ENCODE measurements around the gene GASK1A.

Gene GASK1A

DNA sequence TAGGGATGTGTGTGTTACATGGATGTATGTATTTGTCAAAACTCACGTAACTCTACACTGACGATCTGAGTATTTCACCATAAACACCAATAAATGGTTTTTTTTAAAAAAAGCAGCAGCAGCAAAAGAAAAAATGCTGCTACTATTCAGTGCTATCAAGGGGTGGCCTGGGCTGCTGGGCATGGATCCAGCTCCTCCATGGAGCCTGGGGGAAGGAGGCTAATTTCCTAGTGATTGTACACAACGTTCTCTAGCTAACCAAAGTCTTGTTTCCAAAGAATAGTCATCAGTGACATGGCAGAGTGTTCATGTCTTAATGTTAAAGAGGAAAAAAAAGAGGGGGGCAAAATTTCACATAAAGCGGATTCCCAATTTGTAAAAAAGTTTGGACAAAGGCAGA is 97.7 kb downstream of the GASK1A start:
- Mint-ChIP-seq H3K36me3 (ENCODE audit: low read depth) (peaks cover 41% of the 10 kb centered on the region), H3K9me3 (peaks cover 2% of the 10 kb centered on the region), H3K4me1 (no peaks in the 10 kb centered on the region), H3K4me3 (no peak overlapping the region), H3K27ac (no peak overlapping the region), H3K27me3 (ENCODE audit: low read depth) (peaks cover 4% of the 10 kb centered on the region)
- TF ChIP-seq, protein P1, sequence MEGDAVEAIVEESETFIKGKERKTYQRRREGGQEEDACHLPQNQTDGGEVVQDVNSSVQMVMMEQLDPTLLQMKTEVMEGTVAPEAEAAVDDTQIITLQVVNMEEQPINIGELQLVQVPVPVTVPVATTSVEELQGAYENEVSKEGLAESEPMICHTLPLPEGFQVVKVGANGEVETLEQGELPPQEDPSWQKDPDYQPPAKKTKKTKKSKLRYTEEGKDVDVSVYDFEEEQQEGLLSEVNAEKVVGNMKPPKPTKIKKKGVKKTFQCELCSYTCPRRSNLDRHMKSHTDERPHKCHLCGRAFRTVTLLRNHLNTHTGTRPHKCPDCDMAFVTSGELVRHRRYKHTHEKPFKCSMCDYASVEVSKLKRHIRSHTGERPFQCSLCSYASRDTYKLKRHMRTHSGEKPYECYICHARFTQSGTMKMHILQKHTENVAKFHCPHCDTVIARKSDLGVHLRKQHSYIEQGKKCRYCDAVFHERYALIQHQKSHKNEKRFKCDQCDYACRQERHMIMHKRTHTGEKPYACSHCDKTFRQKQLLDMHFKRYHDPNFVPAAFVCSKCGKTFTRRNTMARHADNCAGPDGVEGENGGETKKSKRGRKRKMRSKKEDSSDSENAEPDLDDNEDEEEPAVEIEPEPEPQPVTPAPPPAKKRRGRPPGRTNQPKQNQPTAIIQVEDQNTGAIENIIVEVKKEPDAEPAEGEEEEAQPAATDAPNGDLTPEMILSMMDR (IDR thresholded peaks at IDR 0.05; ENCODE audit: unreplicated experiment in 3 of 3), result no peak

DNA sequence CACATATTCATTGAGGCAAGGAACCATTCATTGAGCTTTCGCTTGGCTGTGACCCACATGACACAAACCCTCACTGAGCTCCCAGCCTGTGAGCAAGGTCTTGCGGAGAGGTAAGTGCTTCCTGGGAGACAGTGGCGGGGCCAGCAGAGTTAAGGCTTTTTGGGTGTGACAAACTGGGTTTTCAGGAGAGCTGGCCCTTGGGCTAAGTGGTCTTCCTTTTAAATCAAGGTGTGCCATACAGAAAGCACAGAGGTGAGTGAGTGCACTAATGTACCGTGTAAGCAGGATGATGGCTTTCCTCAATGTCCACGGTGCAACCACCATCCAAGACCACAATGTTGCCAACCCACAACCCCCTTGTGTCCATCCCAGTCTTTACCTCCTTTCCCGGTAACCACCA is 98.2 kb downstream of the GASK1A start:
- TF ChIP-seq, protein P1 (IDR thresholded peaks at IDR 0.05; ENCODE audit: unreplicated experiment in 3 of 3), result no peak
- Mint-ChIP-seq H3K4me1 (no peaks in the 10 kb centered on the region), H3K27ac (no peak overlapping the region), H3K36me3 (ENCODE audit: low read depth) (peaks cover 41% of the 10 kb centered on the region), H3K4me3 (no peak overlapping the region), H3K9me3 (peaks cover 2% of the 10 kb centered on the region), H3K27me3 (ENCODE audit: low read depth) (peaks cover 4% of the 10 kb centered on the region)

DNA sequence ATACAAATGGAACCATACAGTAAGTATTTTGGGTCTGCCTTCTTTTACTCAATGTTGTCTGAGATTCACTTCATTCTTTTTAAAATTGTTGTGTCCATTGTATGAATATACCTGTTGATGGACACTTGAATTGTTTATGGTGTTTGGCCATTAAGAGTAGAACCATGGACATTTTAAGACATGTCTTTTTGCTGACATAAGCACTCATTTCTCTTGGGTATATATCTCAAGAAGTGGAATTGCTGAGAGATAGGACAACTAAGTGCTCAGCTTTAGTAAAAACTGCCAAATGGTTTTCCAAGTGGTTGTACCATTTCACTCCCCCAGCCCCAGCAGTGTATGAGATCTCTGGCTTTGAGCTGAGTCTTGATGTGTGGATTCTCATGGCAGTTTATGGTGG is 98.6 kb downstream of the GASK1A start:
- peaks cover 2% of the 10 kb centered on the region for H3K9me3 Mint-ChIP-seq
- TF ChIP-seq, protein P1 (IDR thresholded peaks at IDR 0.05; ENCODE audit: unreplicated experiment in 3 of 3), result no peak
- H3K4me3 Mint-ChIP-seq, result no peak overlapping the region
- H3K27ac Mint-ChIP-seq, result no peak overlapping the region
- peaks cover 4% of the 10 kb centered on the region for H3K27me3 Mint-ChIP-seq (ENCODE audit: low read depth)
- H3K4me1 Mint-ChIP-seq, result no peaks in the 10 kb centered on the region
- H3K36me3 Mint-ChIP-seq (ENCODE audit: low read depth), result peaks cover 44% of the 10 kb centered on the region

DNA sequence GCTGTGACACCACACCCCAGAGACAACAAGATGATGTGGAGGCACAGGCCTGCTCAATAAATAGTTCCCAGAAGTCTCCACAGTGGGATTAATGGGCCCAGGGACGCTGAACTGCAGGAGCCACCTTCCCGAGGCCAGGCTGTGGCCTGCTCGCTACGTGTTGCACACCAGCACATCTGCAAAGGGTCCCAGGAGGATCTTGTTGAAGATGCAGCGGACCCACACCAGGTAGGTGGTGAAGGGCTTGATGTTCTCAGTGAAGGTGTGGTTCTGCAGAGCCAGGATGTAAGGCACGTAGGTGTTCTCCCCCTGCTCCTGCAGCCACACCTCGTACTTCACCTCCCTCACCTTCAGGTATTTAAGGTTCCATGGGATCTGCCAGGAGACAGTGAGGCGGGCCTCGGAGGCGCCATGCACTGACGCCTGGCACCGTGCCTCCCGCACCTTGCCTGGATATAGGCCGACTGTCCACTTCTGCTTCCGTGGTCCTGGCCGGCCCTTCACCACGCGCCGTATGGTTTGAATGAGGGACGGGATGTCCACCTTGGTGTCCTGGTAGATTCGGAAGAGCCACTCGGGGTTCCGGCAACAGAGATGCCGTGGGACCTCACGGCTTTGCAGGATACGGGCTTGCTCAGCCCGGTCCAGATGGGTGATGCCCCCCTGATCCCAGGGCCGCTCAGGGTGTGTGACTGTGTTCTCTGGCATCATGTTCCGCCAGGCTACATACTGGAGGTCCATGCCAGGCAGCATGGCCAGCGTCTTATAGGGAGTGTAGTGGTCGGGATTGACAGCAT is 100.6 kb downstream of the GASK1A start:
- TF ChIP-seq, protein P1 (IDR thresholded peaks at IDR 0.05; ENCODE audit: unreplicated experiment in 3 of 3), result no peak
- Mint-ChIP-seq H3K4me1 (no peaks in the 10 kb centered on the region), H3K27ac (no peak overlapping the region), H3K4me3 (no peak overlapping the region), H3K27me3 (ENCODE audit: low read depth) (peaks cover under 1% of the 10 kb centered on the region), H3K9me3 (peaks cover 2% of the 10 kb centered on the region), H3K36me3 (ENCODE audit: low read depth) (peaks cover 55% of the 10 kb centered on the region)

DNA sequence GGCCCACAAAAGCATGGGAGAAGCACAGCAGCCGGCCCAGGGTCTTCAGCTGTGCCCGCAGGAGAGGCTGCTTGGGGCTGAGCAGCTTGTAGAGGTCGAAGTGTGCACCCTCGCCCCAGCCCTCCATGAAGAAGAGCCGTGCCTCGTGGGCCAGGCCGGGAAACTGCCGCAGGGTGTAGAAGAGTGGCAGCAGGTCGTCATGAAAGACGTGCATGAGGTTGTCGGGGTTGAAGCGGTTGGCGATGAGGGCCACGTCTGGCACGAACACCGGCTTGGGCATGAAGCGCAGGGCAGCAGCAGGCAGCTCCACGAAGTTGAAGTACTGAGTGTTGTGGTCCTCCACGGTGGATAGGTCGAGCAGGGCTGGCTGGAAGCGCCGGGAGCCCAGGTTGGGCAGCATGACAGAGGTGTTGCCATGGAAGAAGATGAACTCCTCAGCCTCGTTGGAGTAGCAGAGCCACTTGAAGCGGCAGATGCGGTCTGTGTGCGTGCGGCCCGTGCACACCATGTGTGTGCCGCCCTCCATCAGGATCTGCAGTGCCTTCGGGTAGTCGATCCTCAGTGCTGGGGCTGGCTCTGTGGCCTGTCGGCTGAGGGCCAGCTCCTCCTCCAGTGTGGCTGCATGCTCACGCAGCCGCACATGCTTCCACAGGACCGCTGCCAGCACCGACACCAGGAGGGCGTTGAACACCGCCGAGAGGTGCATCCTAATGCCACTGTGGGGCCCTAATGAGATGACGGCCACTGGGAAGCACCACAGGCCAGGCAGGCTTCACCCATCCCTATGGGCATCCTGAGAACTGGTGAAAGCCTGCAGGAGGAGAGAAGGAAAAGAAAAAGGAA is 101.8 kb downstream of the GASK1A start:
- H3K27me3 Mint-ChIP-seq (ENCODE audit: low read depth), result no peaks in the 10 kb centered on the region
- H3K4me3 Mint-ChIP-seq, result no peak overlapping the region
- H3K27ac Mint-ChIP-seq, result no peak overlapping the region
- H3K9me3 Mint-ChIP-seq, result peaks cover 2% of the 10 kb centered on the region
- no peaks in the 10 kb centered on the region for H3K4me1 Mint-ChIP-seq
- peaks cover 62% of the 10 kb centered on the region for H3K36me3 Mint-ChIP-seq (ENCODE audit: low read depth)
- TF ChIP-seq, protein P1 (IDR thresholded peaks at IDR 0.05; ENCODE audit: unreplicated experiment in 3 of 3), result no peak
